ENCODE results near the gene RETREG3. TPM values are rescaled to one million over a fixed set of nuclear protein-coding genes. Genes with fewer than 3 reads are reported as not detected.
A peak's percentile ranks its signal among the peaks of the same experiment; 100 is the strongest.
"Not testable (repeated sequence)": the region's sequence is repeated elsewhere in the genome, so short reads cannot be mapped to it uniquely, and the experiment has no call there.

The RETREG3 gene
- total and polyA plus RNA-seq, 3 experiments from 2014 or later: 39.7 to 109 (median 40.3) TPM

GRCh38 chr17:42621987-42622386 lies 12.8 kb upstream of the RETREG3 start:
- H3K36me3 ChIP-seq (ENCODE audit: insufficient read depth, low read length); POLR2A ChIA-PET; H3K4me1 ChIP-seq (ENCODE audit: insufficient read depth, low read length); H3K27me3 Mint-ChIP-seq; H3K9me3 Mint-ChIP-seq; H3K4me1 Mint-ChIP-seq; DNase-seq; CTCF ChIA-PET; H3K27me3 ChIP-seq (ENCODE audit: insufficient read depth, low read length, poor library complexity, severe bottlenecking); H3K4me3 ChIP-seq (ENCODE audit: low read length); H3K27ac ChIP-seq (ENCODE audit: low read depth, low read length); H3K4me3 Mint-ChIP-seq; H3K9me3 ChIP-seq (ENCODE audit: low read length); H3K27ac Mint-ChIP-seq; H3K36me3 Mint-ChIP-seq: not testable (repeated sequence)

- H3K36me3 ChIP-seq (ENCODE audit: insufficient read depth, low read length): peaks cover 12% of the 10 kb centered on the region
- DNase-seq: no peak
- H3K9me3 ChIP-seq (ENCODE audit: low read length): no peaks in the 10 kb centered on the region
- H3K27ac Mint-ChIP-seq: peak overlapping the region in 1 of 8 donors; percentile 41
- peak overlapping the region in 1 of 7 donors; percentile 54 for H3K4me3 Mint-ChIP-seq
- POLR2A ChIA-PET: no interaction called here
- peaks cover 0 to 8% (median 0%) of the 10 kb centered on the region in 3 donors for H3K4me1 Mint-ChIP-seq
- CTCF ChIA-PET: no interaction called here
- H3K27me3 Mint-ChIP-seq: peaks cover 0 to 3% of the 10 kb centered on the region in 2 donors
- no peaks in the 10 kb centered on the region for H3K4me1 ChIP-seq (ENCODE audit: insufficient read depth, low read length)
- H3K27ac ChIP-seq (ENCODE audit: low read depth, low read length): no peak overlapping the region
- H3K27me3 ChIP-seq (ENCODE audit: insufficient read depth, low read length, poor library complexity, severe bottlenecking): no peaks in the 10 kb centered on the region
- peaks cover 3 to 23% (median 11%) of the 10 kb centered on the region in 3 donors for H3K36me3 Mint-ChIP-seq
- H3K4me3 ChIP-seq (ENCODE audit: low read length): no peak overlapping the region
- H3K9me3 Mint-ChIP-seq: no peaks in the 10 kb centered on the region
Measured at GRCh38 chr17:42618442-42619150, 9.4 kb upstream of the RETREG3 start.

- Histone ChIP-seq H3K36me3 (ENCODE audit: insufficient read depth, low read length) (peaks cover 13% of the 10 kb centered on the region), H3K4me1 (ENCODE audit: insufficient read depth, low read length) (no peaks in the 10 kb centered on the region), H3K9me3 (ENCODE audit: low read length) (no peaks in the 10 kb centered on the region), H3K4me3 (ENCODE audit: low read length) (no peak overlapping the region), H3K27me3 (ENCODE audit: insufficient read depth, low read length, poor library complexity, severe bottlenecking) (no peaks in the 10 kb centered on the region), H3K27ac (ENCODE audit: low read depth, low read length) (no peak overlapping the region)
- ChIA-PET POLR2A (no interaction called here), CTCF (no interaction called here)
- no peak for DNase-seq
- peak overlapping the region in 1 of 8 donors; percentile 83 for H3K27ac Mint-ChIP-seq
- no peak overlapping the region for H3K4me3 Mint-ChIP-seq
- H3K27me3 Mint-ChIP-seq: peaks cover 0 to 3% of the 10 kb centered on the region in 2 donors
- peaks cover 0 to 8% (median 0%) of the 10 kb centered on the region in 3 donors for H3K4me1 Mint-ChIP-seq
- peaks cover 4 to 27% (median 13%) of the 10 kb centered on the region in 3 donors for H3K36me3 Mint-ChIP-seq
- H3K9me3 Mint-ChIP-seq: no peaks in the 10 kb centered on the region
Measured at GRCh38 chr17:42617956-42618431, 8.8 kb upstream of the RETREG3 start.

- Mint-ChIP-seq H3K27me3 (peaks cover 0 to 3% of the 10 kb centered on the region in 2 donors), H3K4me1 (peaks cover 7 to 17% (median 12%) of the 10 kb centered on the region in 3 donors), H3K36me3 (peaks cover 4 to 47% (median 16%) of the 10 kb centered on the region in 3 donors), H3K27ac (no peak overlapping the region), H3K4me3 (peak overlapping the region in 1 of 7 donors; percentile 52), H3K9me3 (no peaks in the 10 kb centered on the region)
- H3K4me1 ChIP-seq (ENCODE audit: insufficient read depth, low read length): no peaks in the 10 kb centered on the region
- ChIA-PET CTCF (no interaction called here), POLR2A (no interaction called here)
- DNase-seq: no peak
- no peaks in the 10 kb centered on the region for H3K27me3 ChIP-seq (ENCODE audit: insufficient read depth, low read length, poor library complexity, severe bottlenecking)
- no peaks in the 10 kb centered on the region for H3K9me3 ChIP-seq (ENCODE audit: low read length)
- peaks cover 20% of the 10 kb centered on the region for H3K36me3 ChIP-seq (ENCODE audit: insufficient read depth, low read length)
- H3K4me3 ChIP-seq (ENCODE audit: low read length): no peak overlapping the region
- H3K27ac ChIP-seq (ENCODE audit: low read depth, low read length): no peak overlapping the region
Measured at GRCh38 chr17:42613699-42614295, 4.6 kb upstream of the RETREG3 start.

- peaks cover 4 to 57% (median 16%) of the 10 kb centered on the region in 3 donors for H3K36me3 Mint-ChIP-seq
- peak overlapping the region in 3 of 8 donors; percentile 48 to 61 (median 51) for H3K27ac Mint-ChIP-seq
- peaks cover 0 to 3% of the 10 kb centered on the region in 2 donors for H3K27me3 Mint-ChIP-seq
- H3K36me3 ChIP-seq (ENCODE audit: insufficient read depth, low read length): peaks cover 20% of the 10 kb centered on the region
- H3K9me3 ChIP-seq (ENCODE audit: low read length): no peaks in the 10 kb centered on the region
- peaks cover 17 to 26% (median 26%) of the 10 kb centered on the region in 3 donors for H3K4me1 Mint-ChIP-seq
- CTCF ChIA-PET: no interaction called here
- no peaks in the 10 kb centered on the region for H3K27me3 ChIP-seq (ENCODE audit: insufficient read depth, low read length, poor library complexity, severe bottlenecking)
- peaks cover 13% of the 10 kb centered on the region for H3K4me1 ChIP-seq (ENCODE audit: insufficient read depth, low read length)
- H3K4me3 Mint-ChIP-seq: peak overlapping the region in 3 of 7 donors; percentile 52 to 60 (median 59)
- no peak overlapping the region for H3K27ac ChIP-seq (ENCODE audit: low read depth, low read length)
- peaks cover 0 to 1% (median 0%) of the 10 kb centered on the region in 5 donors for H3K9me3 Mint-ChIP-seq
- H3K4me3 ChIP-seq (ENCODE audit: low read length): no peak overlapping the region
- POLR2A ChIA-PET: no interaction called here
- DNase-seq: no peak
Measured at GRCh38 chr17:42612013-42612412, 2.8 kb upstream of the RETREG3 start.

- peak overlapping the region; percentile 86 to 100 (median 98) for H3K27ac Mint-ChIP-seq
Measured at GRCh38 chr17:42609814-42610801, 934 bp upstream of the RETREG3 start.

GRCh38 chr17:42608305-42609181 lies 631 bp downstream of the RETREG3 start:
- DNase-seq: peak in 3 of 5 donors; percentile 17 to 49 (median 46)
- H3K27me3 ChIP-seq (ENCODE audit: insufficient read depth, low read length, poor library complexity, severe bottlenecking): no peaks in the 10 kb centered on the region
- H3K27ac ChIP-seq (ENCODE audit: low read depth, low read length): peak overlapping the region; percentile 80
- ChIA-PET POLR2A (interaction anchor here (0.5 to 1.8 kb wide), 13 partner anchors 14 to 752 kb away, joined by 3 to 10 read pairs (median 3); partner anchors contain the start of genes BECN1, NAGLU and PSMC3IP), CTCF (interaction anchor here (0.7 to 3.1 kb wide), 11 partner anchors 15 to 75 kb away, joined by 3 to 23 read pairs (median 5); partner anchors contain the start of gene PSMC3IP)
- peak overlapping the region; percentile 93 for H3K4me3 ChIP-seq (ENCODE audit: low read length)
- peaks cover under 1 to 56% (median 10%) of the 10 kb centered on the region in 3 donors for H3K36me3 Mint-ChIP-seq
- peak overlapping the region; percentile 99 to 100 (median 99) for H3K4me3 Mint-ChIP-seq
- H3K27me3 Mint-ChIP-seq: no peaks in the 10 kb centered on the region
- H3K9me3 Mint-ChIP-seq: peaks cover 0 to 1% (median 0%) of the 10 kb centered on the region in 5 donors
- peaks cover 15% of the 10 kb centered on the region for H3K36me3 ChIP-seq (ENCODE audit: insufficient read depth, low read length)
- H3K4me1 ChIP-seq (ENCODE audit: insufficient read depth, low read length): peaks cover 43% of the 10 kb centered on the region
- H3K4me1 Mint-ChIP-seq: peaks cover 47 to 60% (median 60%) of the 10 kb centered on the region in 3 donors
- H3K27ac Mint-ChIP-seq: peak overlapping the region; percentile 96 to 100 (median 98)
- no peaks in the 10 kb centered on the region for H3K9me3 ChIP-seq (ENCODE audit: low read length)

More at GRCh38 chr17:42609814-42610801, 934 bp upstream of the RETREG3 start:
- H3K4me3 ChIP-seq (ENCODE audit: low read length): peak overlapping the region; percentile 93
- peak overlapping the region; percentile 88 for H3K27ac ChIP-seq (ENCODE audit: low read depth, low read length)
- H3K9me3 Mint-ChIP-seq; H3K27me3 ChIP-seq (ENCODE audit: insufficient read depth, low read length, poor library complexity, severe bottlenecking); H3K9me3 ChIP-seq (ENCODE audit: low read length); H3K27me3 Mint-ChIP-seq: not testable (repeated sequence)
- H3K36me3 ChIP-seq (ENCODE audit: insufficient read depth, low read length): peaks cover 14% of the 10 kb centered on the region
- peaks cover 31% of the 10 kb centered on the region for H3K4me1 ChIP-seq (ENCODE audit: insufficient read depth, low read length)
- peaks cover 4 to 58% (median 17%) of the 10 kb centered on the region in 3 donors for H3K36me3 Mint-ChIP-seq
- ChIA-PET POLR2A (interaction anchor here (1.0 to 1.8 kb wide), 6 partner anchors 32 to 751 kb away, joined by 3 to 10 read pairs (median 4); partner anchors contain the start of genes BECN1, NAGLU and PSMC3IP), CTCF (interaction anchor here (0.7 to 3.1 kb wide), 8 partner anchors 24 to 74 kb away, joined by 3 to 23 read pairs (median 6); partner anchors contain the start of gene PSMC3IP)
- DNase-seq: peak in 1 of 5 donors; percentile 8
- peaks cover 34 to 46% (median 46%) of the 10 kb centered on the region in 3 donors for H3K4me1 Mint-ChIP-seq
- peak overlapping the region; percentile 99 to 100 (median 99) for H3K4me3 Mint-ChIP-seq
